H1 (cell line): ENCODE data around the gene CSNK1D. TPM values are rescaled to one million over a fixed set of nuclear protein-coding genes. Genes with fewer than 3 reads are reported as not detected.

Source experiments
- CTCF ChIA-PET: fragments of 300-600 bp; sonication (Branson Sonifier 250); formaldehyde crosslinking; loops from one replicate; lab custom pipeline; 2021; ENCODE audit not compliant: partially characterized antibody; lab: Charles Lee
- POLR2A ChIA-PET: fragments of 300-600 bp; sonication (Branson Sonifier 250); formaldehyde crosslinking; loops from one replicate; lab custom pipeline; 2021; ENCODE audit warnings: inconsistent platforms; ENCODE audit not compliant: partially characterized antibody; lab: Charles Lee
- DNase-seq, 2 experiments: peaks; one replicate each; pipeline versions ENCODE4 v3.0.0 to v3.0.0-alpha.2; 2010 to 2022; ENCODE audit warnings: low spot score in 2 of 2, low read depth in 1 of 2, mixed read lengths in 1 of 2
- FAIRE-seq: peaks from 2 replicates; lab custom pipeline; 2011; peaks lifted over from hg19 to GRCh38; lab: Jason Lieb, UNC
- H2AFZ ChIP-seq: 2 replicates; pipeline ENCODE4 v1.8.1; 2012; ENCODE audit warnings: low read length, inconsistent platforms
- H2AK5ac ChIP-seq: 2 replicates; pipeline ENCODE4 v1.6.1; 2013; ENCODE audit warnings: low read depth, low read length
- H2BK120ac ChIP-seq: replicated peaks from 2 replicates; pipeline ENCODE3; 2013; ENCODE audit warnings: low read depth, low read length, inconsistent platforms
- H2BK12ac ChIP-seq: 2 replicates; pipeline ENCODE4 v1.6.1; 2013; ENCODE audit warnings: low read depth, low read length
- H2BK15ac ChIP-seq: 2 replicates; pipeline ENCODE4 v1.6.1; 2013; ENCODE audit warnings: low read length
- H2BK20ac ChIP-seq: 2 replicates; pipeline ENCODE4 v1.6.1; 2013; ENCODE audit warnings: low read length
- H2BK5ac ChIP-seq: 2 replicates; pipeline ENCODE4 v1.6.1; 2013; ENCODE audit warnings: low read depth, low read length
- H3K14ac ChIP-seq: 2 replicates; pipeline ENCODE4 v1.6.1; 2013; ENCODE audit warnings: inconsistent platforms; ENCODE audit not compliant: insufficient read length
- H3K18ac ChIP-seq: 2 replicates; pipeline ENCODE4 v1.6.1; 2013; ENCODE audit warnings: low read length; ENCODE audit errors: extremely low read depth
- H3K23ac ChIP-seq: 2 replicates; pipeline ENCODE4 v1.6.1; 2013; ENCODE audit warnings: inconsistent platforms; ENCODE audit not compliant: insufficient read length
- H3K23me2 ChIP-seq: 2 replicates; pipeline ENCODE4 v1.6.1; 2013; ENCODE audit warnings: low read depth, low read length
- H3K27ac ChIP-seq: 2 replicates; pipeline ENCODE4 v1.6.1; 2011; ENCODE audit warnings: low read depth, low read length, inconsistent platforms
- H3K27me3 ChIP-seq, 4 experiments: replicated peaks in 1 of 4; 1 replicate in 1 of 4; 2 replicates in 3 of 4; pipeline versions ENCODE4 v1.6.1 to v1.8.1; 2011 to 2013; ENCODE audit warnings: low read length in 3 of 4, mild to moderate bottlenecking in 3 of 4, inconsistent platforms in 2 of 4, mixed read lengths in 2 of 4, moderate library complexity in 1 of 4; ENCODE audit not compliant: control insufficient read depth in 3 of 4, insufficient read depth in 3 of 4; ENCODE audit errors: extremely low read depth in 1 of 4
- H3K36me3 ChIP-seq, 4 experiments: 2 replicates each; pipeline versions ENCODE4 v1.6.1 to v1.8.1; 2011 to 2013; ENCODE audit warnings: mild to moderate bottlenecking in 4 of 4, low read length in 3 of 4, moderate library complexity in 2 of 4, control low read depth in 1 of 4, inconsistent platforms in 1 of 4; ENCODE audit not compliant: insufficient read depth in 4 of 4, control insufficient read depth in 2 of 4
- H3K4ac ChIP-seq: replicated peaks from 2 replicates; pipeline ENCODE3; 2013; ENCODE audit warnings: low read length, low read depth, mixed read lengths, inconsistent platforms; ENCODE audit not compliant: insufficient read length
- H3K4me1 ChIP-seq, 4 experiments: replicated peaks in 1 of 4; 1 replicate in 1 of 4; 2 replicates in 3 of 4; pipeline versions ENCODE4 v1.6.1 to v1.8.1; 2011 to 2013; ENCODE audit warnings: low read length in 3 of 4, inconsistent platforms in 2 of 4, mixed read lengths in 1 of 4; ENCODE audit not compliant: insufficient read depth in 4 of 4, control insufficient read depth in 3 of 4
- H3K4me2 ChIP-seq, 2 experiments: 2 replicates each; pipeline versions ENCODE4 v1.6.1 to v1.8.1; 2011 to 2013; ENCODE audit warnings: low read depth in 2 of 2, low read length in 2 of 2, control low read depth in 1 of 2, inconsistent platforms in 1 of 2, mild to moderate bottlenecking in 1 of 2; ENCODE audit not compliant: insufficient read depth in 1 of 2
- H3K4me3 ChIP-seq, 4 experiments: fragments of 200-600, 300-600 bp in 1 of 4; sonication (generic), shearing (Covaris generic), sonication (Bioruptor Twin) in 1 of 4; 2 replicates each; pipeline versions ENCODE4 v1.5.1 to v1.8.1; 2011 to 2016; ENCODE audit warnings: low read length in 4 of 4, low read depth in 3 of 4, control low read depth in 2 of 4, inconsistent platforms in 2 of 4, mild to moderate bottlenecking in 2 of 4, mixed read lengths in 1 of 4, moderate library complexity in 1 of 4; ENCODE audit not compliant: insufficient read depth in 2 of 4; ENCODE audit errors: extremely low read depth in 1 of 4
- H3K56ac ChIP-seq: replicated peaks from 2 replicates; pipeline ENCODE3; 2013; ENCODE audit warnings: low read depth, mild to moderate bottlenecking, mixed read lengths, low read length, inconsistent platforms; ENCODE audit not compliant: insufficient read length
- H3K79me1 ChIP-seq: 2 replicates; pipeline ENCODE4 v1.6.1; 2013; ENCODE audit warnings: low read depth, low read length, control low read depth
- H3K79me2 ChIP-seq, 2 experiments: 2 replicates each; pipeline versions ENCODE4 v1.6.1 to v1.8.1; 2012 to 2013; ENCODE audit warnings: low read length in 2 of 2, mild to moderate bottlenecking in 2 of 2, inconsistent platforms in 1 of 2; ENCODE audit not compliant: insufficient read depth in 2 of 2, control insufficient read depth in 1 of 2
- H3K9ac ChIP-seq, 4 experiments: replicated peaks in 1 of 4; 1 replicate in 1 of 4; 2 replicates in 3 of 4; pipeline versions ENCODE4 v1.6.1 to v1.8.1; 2011 to 2013; ENCODE audit warnings: low read depth in 3 of 4, low read length in 3 of 4, control low read depth in 2 of 4, mild to moderate bottlenecking in 2 of 4, moderate library complexity in 2 of 4, inconsistent platforms in 1 of 4; ENCODE audit errors: extremely low read depth in 1 of 4
- H3K9me3 ChIP-seq, 2 experiments: 2 replicates each; pipeline versions ENCODE4 v1.6.1 to v1.8.1; 2012 to 2013; ENCODE audit warnings: mild to moderate bottlenecking in 2 of 2, moderate library complexity in 2 of 2, control low read depth in 1 of 2, inconsistent platforms in 1 of 2, low read depth in 1 of 2, low read length in 1 of 2, mixed read lengths in 1 of 2; ENCODE audit not compliant: insufficient read depth in 2 of 2
- H4K20me1 ChIP-seq, 2 experiments: replicated peaks in 1 of 2; 2 replicates each; pipeline versions ENCODE3 to v1.8.1; 2011 to 2013; ENCODE audit warnings: inconsistent platforms in 2 of 2, low read length in 2 of 2, mild to moderate bottlenecking in 1 of 2; ENCODE audit not compliant: insufficient read depth in 2 of 2, control insufficient read depth in 1 of 2
- H4K5ac ChIP-seq: 2 replicates; pipeline ENCODE4 v1.6.1; 2013; ENCODE audit warnings: low read length, low read depth, mixed read lengths, inconsistent platforms; ENCODE audit not compliant: insufficient read length
- H4K8ac ChIP-seq: 2 replicates; pipeline ENCODE4 v1.8.0; 2013; ENCODE audit warnings: mild to moderate bottlenecking, moderate library complexity, low read length, inconsistent platforms; ENCODE audit not compliant: insufficient read depth; ENCODE audit errors: extremely low read depth
- H4K91ac ChIP-seq: replicated peaks from 2 replicates; pipeline ENCODE3; 2013; ENCODE audit warnings: low read length, mixed read lengths, inconsistent platforms; ENCODE audit not compliant: insufficient read length
- CHD2 ChIP-seq: IDR thresholded peaks from 2 replicates; pipeline ENCODE4 v1.6.1; 2012; ENCODE audit warnings: low read length, improper control_type of control experiment
- MAFK ChIP-seq: IDR thresholded peaks from 2 replicates; pipeline ENCODE4 v1.6.1; 2012; ENCODE audit warnings: low read depth, mild to moderate bottlenecking, improper control_type of control experiment, low read length
- SIN3A ChIP-seq, 2 experiments: IDR thresholded peaks in 1 of 2; conservative IDR thresholded peaks in 1 of 2; 2 replicates each; pipeline ENCODE4 v1.6.1; 2011 to 2012; ENCODE audit warnings: low read length in 2 of 2, improper control_type of control experiment in 1 of 2, low read depth in 1 of 2, mild to moderate bottlenecking in 1 of 2
- SP1 ChIP-seq: IDR thresholded peaks from 2 replicates; pipeline ENCODE4 v1.6.1; 2011; ENCODE audit warnings: low read depth, low read length
- SP2 ChIP-seq: IDR thresholded peaks from 2 replicates; pipeline ENCODE4 v1.6.1; 2012; ENCODE audit warnings: mild to moderate bottlenecking, low read length, inconsistent platforms
- WGBS, 2 experiments: shearing (Covaris generic) in 1 of 2; methylation state at CpG; one replicate each; pipeline versions ENCODE4 v1.1.6 to v1.1.7; 2013 to 2015; ENCODE audit warnings: low lambda C conversion rate in 2 of 2, mixed read lengths in 2 of 2, inconsistent platforms in 1 of 2, low coverage in 1 of 2, missing lambda C conversion rate in 1 of 2; ENCODE audit not compliant: insufficient replicate concordance in 2 of 2, insufficient coverage in 1 of 2, insufficient read length in 1 of 2; ENCODE audit errors: extremely low coverage in 1 of 2, missing lambda C conversion rate in 1 of 2; 5-methylcytosine and 5-hydroxymethylcytosine counted together
- polyA plus RNA-seq, 7 experiments: library from polyadenylated mRNA; depleted of rRNA in 3 of 7; stranded (reverse) in 5 of 7; unstranded in 2 of 7; fragments of >200 nt in 5 of 7; fragments of 200-250 nt in 2 of 7; gene quantifications; 1 replicate in 5 of 7; 2 replicates in 1 of 7; 4 replicates in 1 of 7; pipeline versions ENCODE4 v1.2.1 to v1.2.3, GENCODE V29; 2011 to 2013; ENCODE audit warnings: missing spikeins in 2 of 7, mixed read lengths in 2 of 7
- total RNA-seq: library from RNA; stranded (reverse); fragmentation: NEBNext Ultra II Directional; extraction: Animal tissue kit (Norgen Biotek cat#: 25700); gene quantifications from 2 replicates; pipeline ENCODE4 v1.2.1, GENCODE V29; 2021

CSNK1D gene
- total and polyA plus RNA-seq, 2 of the 8 experiments (the other 6 are each of a cell fraction or from before 2014, with no cell fraction given), result 73.5 to 103 TPM

DNA sequence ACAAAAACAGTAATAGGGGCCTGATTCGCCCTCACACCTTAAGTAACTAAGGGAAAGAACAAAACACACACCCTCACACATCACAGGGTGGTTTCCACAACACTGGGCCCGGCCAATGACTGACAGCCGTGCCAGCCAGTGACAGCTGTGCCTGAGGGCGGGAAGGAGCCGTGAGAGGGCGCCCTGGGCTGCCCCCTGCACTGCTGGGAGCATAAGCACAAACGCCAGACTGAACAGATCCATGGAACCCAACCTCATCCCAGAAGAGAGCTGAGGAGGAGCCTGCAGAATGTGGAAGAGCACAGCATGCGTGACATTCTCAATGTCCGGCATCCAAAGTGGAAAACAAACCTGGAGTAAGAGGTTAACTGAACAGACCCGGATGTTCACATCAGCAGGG is 16.0 kb downstream of the CSNK1D start:
- TF ChIP-seq SIN3A (conservative IDR thresholded peaks at IDR 0.05 in 1 of 2, IDR thresholded peaks at IDR 0.05 in 1 of 2; ENCODE audit: low read depth in 1 of 2, low read length in 2 of 2) (0 out of 4 replicates have a peak, but pooled peaks of 1 of the 2 experiments have one; percentile 22), CHD2 (0 out of 2 replicates have a peak, but pooled peaks have one; percentile 50), MAFK (no peak), SP1 (peak; percentile 80), SP2 (peak; percentile 13; the same call in 1 of the 2 replicates)
- Histone ChIP-seq H4K20me1 (peaks cover 27 to 40% of the 10 kb centered on the region in 2 experiments), H3K4me3 (no peak overlapping the region)

More for the DNA sequence above, 16.0 kb downstream of the CSNK1D start:
- Histone ChIP-seq H2BK5ac (no peak overlapping the region), H3K4me1 (no peaks in the 10 kb centered on the region), H2BK15ac (no peak overlapping the region), H2BK12ac (no peak overlapping the region), H3K9me3 (peaks cover 0 to 4% of the 10 kb centered on the region in 2 experiments; a peak in 1 of 4 replicates), H4K8ac (no peak overlapping the region), H3K9ac (no peak overlapping the region), H3K4ac (no peak overlapping the region), H3K56ac (no peak overlapping the region), H3K23me2 (no peaks in the 10 kb centered on the region), H4K91ac (no peak overlapping the region), H2AFZ (no peak overlapping the region), H3K27me3 (no peaks in the 10 kb centered on the region), H3K14ac (no peak overlapping the region), H3K27ac (no peak overlapping the region), H3K18ac (no peak overlapping the region), H2BK20ac (no peak overlapping the region), H3K79me1 (peaks cover 23% of the 10 kb centered on the region), H3K36me3 (peaks cover 34 to 84% (median 68%) of the 10 kb centered on the region in 4 experiments), H4K5ac (no peak overlapping the region), H3K23ac (no peak overlapping the region), H2AK5ac (no peak overlapping the region), H3K4me2 (no peak overlapping the region), H2BK120ac (no peak overlapping the region), H3K79me2 (peaks cover 5 to 71% of the 10 kb centered on the region in 2 experiments; a peak in 3 of 4 replicates)
- FAIRE-seq, result no peak
- ChIA-PET POLR2A (interaction anchor here (0.6 to 1.7 kb wide), 2 partner anchors 11 to 12 kb away, joined by 3 to 4 read pairs; no protein-coding TSS in a partner anchor), CTCF (no interaction called here)
- WGBS, 2 experiments, result 89% methylated on average over 10 of the region's 10 CpGs; no CpG with 5 or more reads in 1 of the 2 experiments
- DNase-seq, result no peak
